GM19351 (cell line): ENCODE results near the gene SLC35F1.
A peak's percentile ranks its signal among the peaks of the same experiment; 100 is the strongest.

Source experiments
- ATAC-seq: cut with Tn5 transposase; IDR thresholded peaks from one replicate; pipeline ENCODE4 v1.9.1; 2021; ENCODE audit warnings: mild to moderate bottlenecking, moderate library complexity; ENCODE audit not compliant: unreplicated experiment

The SLC35F1 gene

GRCh38 chr6:118103381-118104146 lies 196.5 kb downstream of the SLC35F1 start:
- no peak for ATAC-seq

GRCh38 chr6:118122161-118122725 lies 215.2 kb downstream of the SLC35F1 start:
- no peak for ATAC-seq

GRCh38 chr6:118122801-118123200 lies 215.7 kb downstream of the SLC35F1 start:
- peak; percentile 52 for ATAC-seq

GRCh38 chr6:118123503-118124037 lies 216.5 kb downstream of the SLC35F1 start:
- ATAC-seq = no peak

DNA sequence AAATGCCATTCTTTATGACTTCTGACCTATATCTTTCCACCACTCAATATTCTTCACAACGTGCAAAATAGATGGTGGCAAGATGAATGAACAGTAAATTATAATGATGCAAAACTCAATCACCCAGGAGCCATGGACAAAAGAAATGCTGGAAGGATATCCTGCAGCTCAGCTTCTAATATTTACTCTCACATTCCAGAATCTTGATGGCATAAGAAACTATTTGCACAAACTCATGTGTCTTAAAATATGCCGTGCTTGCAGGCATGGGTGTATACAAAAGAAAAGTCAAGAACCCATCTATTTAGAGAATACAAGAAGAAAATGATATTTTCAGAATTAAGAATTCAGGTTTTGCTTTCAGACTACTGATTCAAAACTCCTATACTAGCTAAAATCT lies 217.8 kb downstream of the SLC35F1 start:
- no peak for ATAC-seq

- no peak for ATAC-seq
These were observed 221.7 kb downstream of the SLC35F1 start for GRCh38 chr6:118128755-118129154.

DNA sequence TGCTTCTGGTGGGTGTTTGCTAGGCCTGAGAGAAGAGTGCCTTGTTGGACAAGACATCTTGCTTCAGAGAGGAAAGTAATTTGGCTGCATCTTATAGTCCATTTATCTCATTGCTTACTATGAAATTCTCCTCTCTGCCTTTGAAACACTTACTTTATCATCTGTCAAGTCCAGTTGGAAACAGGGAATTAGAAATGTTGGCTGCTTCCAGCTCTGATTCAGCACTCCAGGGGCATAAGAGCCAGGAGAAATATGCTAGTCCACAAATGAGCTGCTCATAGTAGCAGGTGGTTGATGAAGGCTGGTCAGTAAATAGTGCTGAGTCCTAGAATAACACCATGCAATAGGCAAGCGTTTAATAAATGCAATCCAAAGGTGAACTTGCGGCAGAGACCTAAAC lies 227.1 kb downstream of the SLC35F1 start:
- no peak for ATAC-seq

DNA sequence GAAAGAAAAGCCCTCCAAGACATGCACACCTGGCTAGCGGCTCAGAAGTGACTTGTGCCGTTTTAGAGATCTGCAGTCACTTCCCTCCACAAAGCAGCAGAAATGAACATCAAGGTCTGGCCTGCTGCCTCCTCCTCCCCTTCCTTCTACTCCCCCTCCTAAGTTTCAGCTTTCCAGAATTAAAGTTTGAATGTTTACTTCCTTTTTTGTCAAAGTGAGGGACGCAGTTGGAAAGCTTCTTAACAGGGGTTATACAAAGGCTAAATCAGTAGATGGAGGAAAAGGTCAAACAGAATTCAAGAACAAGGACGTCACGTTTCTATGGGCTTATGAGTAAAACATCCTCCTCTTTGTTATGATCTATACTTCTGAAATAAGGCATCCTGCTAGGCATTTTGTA lies 227.7 kb downstream of the SLC35F1 start:
- ATAC-seq = no peak

DNA sequence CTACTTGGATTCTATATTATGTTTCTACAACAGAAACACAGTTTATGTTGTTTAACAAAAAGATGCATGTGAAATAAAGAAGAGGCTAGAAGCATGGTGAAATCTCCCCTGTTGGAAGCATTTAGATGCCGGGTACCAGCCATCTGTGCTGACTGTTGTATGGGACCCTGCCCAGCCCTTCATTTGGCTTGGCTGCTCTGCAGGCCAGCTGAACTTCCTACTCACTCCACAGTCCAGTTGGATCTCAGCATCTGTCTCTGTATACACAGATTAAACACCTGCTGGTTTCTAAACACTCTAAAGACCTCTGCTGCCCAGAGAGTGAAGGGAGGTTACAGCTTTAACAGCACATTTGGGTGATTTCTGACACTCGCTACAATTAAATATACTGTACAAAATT lies 228.3 kb downstream of the SLC35F1 start:
- no peak for ATAC-seq

DNA sequence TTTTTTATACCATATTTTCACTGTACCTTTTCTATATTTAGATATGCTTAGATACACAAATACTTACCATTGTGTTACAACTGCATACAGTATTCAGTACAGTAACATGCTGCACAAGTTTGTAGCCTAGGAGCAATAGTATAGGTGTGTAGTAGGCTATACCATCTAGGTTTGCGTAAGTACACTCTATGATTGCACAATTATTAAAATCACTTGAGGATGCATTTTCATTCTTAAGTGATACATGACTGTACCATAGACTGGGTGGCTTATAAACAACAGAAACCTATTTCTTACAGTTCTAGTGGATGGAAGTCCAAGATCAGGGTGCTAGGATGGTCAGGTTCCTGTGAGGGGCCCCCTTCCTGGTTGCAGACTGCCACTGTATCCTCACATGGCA lies 234.1 kb downstream of the SLC35F1 start:
- ATAC-seq = no peak

DNA sequence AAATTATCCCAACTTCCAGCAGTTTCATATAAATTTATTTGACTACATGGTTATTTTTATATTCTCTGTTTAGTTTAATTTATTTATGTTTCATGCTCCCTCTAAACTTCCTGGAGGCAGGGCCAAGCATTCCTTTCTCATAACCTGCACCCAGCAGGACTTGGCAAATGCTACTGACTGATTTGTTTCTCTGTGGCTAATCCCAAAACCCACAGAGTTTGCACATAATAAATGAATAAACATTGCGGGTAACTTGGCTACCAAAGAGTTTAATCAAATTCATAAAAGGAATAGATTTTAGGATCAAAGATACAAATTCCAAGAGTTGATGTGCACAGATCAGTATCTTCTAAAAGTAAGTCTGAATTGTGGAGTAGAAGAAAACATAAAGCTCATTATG lies 239.5 kb downstream of the SLC35F1 start:
- ATAC-seq = no peak

DNA sequence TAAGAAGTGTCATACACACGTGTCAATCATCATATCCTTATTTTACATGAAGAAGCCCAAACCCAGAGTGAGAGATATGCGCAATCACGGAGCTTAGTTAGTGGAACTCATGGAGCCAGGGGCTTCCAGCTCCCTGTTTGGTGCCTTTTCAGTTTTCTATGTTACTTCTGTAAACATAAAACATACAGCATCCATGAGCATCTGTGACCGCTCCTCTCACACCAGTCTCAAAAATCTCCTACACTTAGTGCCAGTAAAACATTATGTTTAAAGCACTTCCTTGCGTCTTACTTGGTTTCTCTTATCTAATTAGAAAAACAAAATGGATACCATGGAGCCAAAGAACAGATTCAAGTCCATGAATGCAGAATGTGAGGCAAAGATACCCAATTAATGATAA lies 240.4 kb downstream of the SLC35F1 start:
- ATAC-seq = no peak

DNA sequence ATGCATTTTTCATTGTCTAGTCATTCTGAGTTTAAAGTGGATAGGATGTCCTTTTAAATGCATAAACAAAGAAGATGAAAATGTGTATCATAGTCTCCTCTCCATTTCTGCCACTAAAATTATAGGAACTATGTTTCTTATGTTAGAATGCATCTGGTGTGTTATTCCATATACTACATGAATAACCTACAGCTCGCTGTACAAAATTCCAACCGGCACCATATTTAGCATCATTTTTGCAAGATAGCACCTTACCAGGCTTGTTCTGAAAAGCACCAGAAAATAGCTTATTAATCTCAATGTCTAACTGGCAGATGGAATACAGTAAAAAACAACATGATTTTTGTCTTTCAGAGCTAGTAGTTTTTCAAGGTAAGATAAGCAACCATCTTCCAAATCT lies 241.5 kb downstream of the SLC35F1 start:
- ATAC-seq = no peak

DNA sequence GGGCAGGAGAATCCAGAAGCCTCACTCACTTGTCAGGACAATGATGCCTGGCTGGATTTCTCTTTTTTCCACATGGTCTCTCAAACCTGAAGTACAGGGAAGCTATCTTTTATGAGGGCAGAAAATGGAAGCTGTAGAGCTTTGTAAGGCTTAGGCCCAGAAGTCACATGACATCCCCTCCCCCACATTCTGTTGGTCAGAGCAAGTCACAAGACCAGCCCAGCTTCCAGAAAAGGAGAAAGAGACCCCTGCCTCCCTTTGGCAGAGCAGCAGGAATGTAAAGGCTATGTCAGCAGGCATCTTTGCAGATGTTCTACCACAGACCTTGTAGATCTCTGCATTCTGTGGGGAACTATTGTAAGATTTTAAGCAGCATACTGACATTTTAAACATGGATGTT lies 245.5 kb downstream of the SLC35F1 start:
- ATAC-seq = no peak

GRCh38 chr6:118161343-118161742 lies 254.3 kb downstream of the SLC35F1 start:
- ATAC-seq = no peak

DNA sequence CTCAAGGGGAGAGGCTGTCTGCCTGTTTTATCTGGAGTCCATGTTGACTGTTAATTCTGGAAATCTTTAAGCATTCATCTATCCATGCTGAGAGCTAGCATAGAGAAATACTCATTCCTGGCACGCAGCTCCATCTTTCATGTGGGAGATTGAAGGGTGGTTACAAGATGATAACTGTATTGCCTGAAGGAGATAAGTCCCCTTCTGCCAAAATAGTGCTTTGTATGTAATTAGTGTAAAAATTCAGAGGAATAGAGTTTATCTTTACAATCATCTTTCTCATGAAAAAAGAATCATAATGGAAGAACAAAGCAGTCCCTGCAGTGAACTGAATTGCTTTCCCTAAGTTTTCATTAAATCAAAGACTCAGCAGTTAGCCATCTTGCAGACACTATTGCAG lies 256.5 kb downstream of the SLC35F1 start:
- ATAC-seq = no peak

GRCh38 chr6:118165500-118165899 lies 258.4 kb downstream of the SLC35F1 start:
- ATAC-seq = no peak

GRCh38 chr6:118168421-118168820 lies 261.4 kb downstream of the SLC35F1 start:
- no peak for ATAC-seq

DNA sequence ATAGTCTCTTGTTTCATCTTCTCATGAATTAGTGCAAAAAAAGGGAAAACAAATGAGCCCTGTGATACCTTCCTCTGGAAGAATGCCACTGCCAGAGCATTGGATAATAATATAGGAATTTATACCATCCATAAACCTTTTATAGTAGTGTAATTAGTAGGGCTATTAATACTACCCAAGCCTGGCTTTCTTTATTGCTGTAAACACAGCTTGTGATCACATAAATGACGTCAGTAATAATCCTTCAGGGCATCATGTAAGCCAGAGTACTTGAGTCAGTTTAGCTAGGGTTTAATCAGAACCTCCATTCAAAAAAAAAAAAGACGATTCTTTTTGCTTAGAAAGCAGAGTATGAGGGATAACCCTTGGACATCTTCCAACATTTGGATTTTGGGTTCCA lies 264.8 kb downstream of the SLC35F1 start:
- no peak for ATAC-seq

GRCh38 chr6:118174071-118174470 lies 267.0 kb downstream of the SLC35F1 start:
- ATAC-seq = no peak

DNA sequence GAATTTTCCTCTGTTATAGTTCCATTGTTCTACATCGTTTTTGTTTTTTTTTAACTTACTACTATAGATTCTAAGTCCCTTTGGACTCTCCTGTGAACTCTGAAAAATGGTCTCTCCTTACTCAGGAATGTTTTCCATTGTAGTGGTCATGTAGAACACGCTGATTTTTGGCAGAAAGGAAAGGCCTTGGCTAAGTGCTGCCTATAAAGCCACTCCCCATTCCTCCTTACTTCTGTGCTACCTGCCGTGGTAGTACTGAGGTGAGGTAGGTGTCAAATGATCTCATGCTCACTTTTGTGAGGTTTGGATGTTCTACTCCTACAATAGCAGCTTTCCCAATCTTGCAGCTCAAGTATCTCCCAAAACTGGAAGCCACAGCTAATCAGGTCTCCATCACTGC lies 270.7 kb downstream of the SLC35F1 start:
- ATAC-seq = no peak

- no peak for ATAC-seq
These were observed 272.0 kb downstream of the SLC35F1 start for GRCh38 chr6:118179048-118179447.
